Thyroid gland (tissue), 4 donors: ENCODE measurements around the gene ERAL1. TPM values are rescaled to one million over a fixed set of nuclear protein-coding genes. Genes with fewer than 3 reads are reported as not detected.
A peak's percentile ranks its signal among the peaks of the same experiment; 100 is the strongest.
"Not testable (repeated sequence)": the region's sequence is repeated elsewhere in the genome, so short reads cannot be mapped to it uniquely, and the experiment has no call there.

Experiments
- DNase-seq, 2 donors: peaks; one replicate each; pipeline ENCODE4 v3.0.0-alpha.2; 2019
- H3K27ac ChIP-seq, 3 donors: fragments of 200-600 bp; sonication (generic); 1 replicate in 2 of 3; 2 replicates in 1 of 3; pipeline ENCODE4 v1.5.1; 2016 to 2019; ENCODE audit warnings: mild to moderate bottlenecking in 1 of 3, moderate library complexity in 1 of 3
- H3K27me3 ChIP-seq: fragments of 200-600 bp; sonication (generic); one replicate; pipeline ENCODE4 v1.5.1; 2019
- H3K36me3 ChIP-seq, 2 donors: fragments of 200-600 bp; sonication (generic); one replicate each; pipeline ENCODE4 v1.5.1; 2016 to 2019
- H3K4me1 ChIP-seq, 2 donors: fragments of 200-600 bp; sonication (generic); one replicate each; pipeline ENCODE4 v1.5.1; 2017 to 2019
- H3K4me3 ChIP-seq, 3 donors: fragments of 200-600 bp; sonication (generic); replicated peaks in 1 of 3; 1 replicate in 2 of 3; 2 replicates in 1 of 3; pipeline ENCODE4 v1.5.1; 2016; ENCODE audit warnings: mild to moderate bottlenecking in 1 of 3
- H3K9me3 ChIP-seq: fragments of 200-600 bp; sonication (generic); one replicate; pipeline ENCODE4 v1.5.1; 2017
- CTCF ChIP-seq, 6 experiments: fragments of 200-600 bp in 3 of 6; fragments of 450-650 bp in 3 of 6; sonication (generic) in 3 of 6; IDR thresholded peaks; one replicate each; pipeline ENCODE4 v1.5.1; 2016 to 2019; ENCODE audit warnings: antibody characterized with exemption in 6 of 6, mild to moderate bottlenecking in 2 of 6, inconsistent platforms in 1 of 6, moderate library complexity in 1 of 6
- POLR2A ChIP-seq, 2 donors: fragments of 450-650 bp; IDR thresholded peaks; one replicate each; pipeline ENCODE4 v1.6.1; 2017; ENCODE audit warnings: antibody characterized with exemption in 2 of 2, mild to moderate bottlenecking in 2 of 2, moderate library complexity in 1 of 2
- WGBS, 2 donors: methylation state at CpG; one replicate each; pipeline ENCODE4 v1.1.5; 2017; 5-methylcytosine and 5-hydroxymethylcytosine counted together
- intact Hi-C: fragments of 100-400 bp; cut with DNase I; formaldehyde crosslinking; loops from one replicate; pipeline ENCODE4 v1.15.1; 2023
- total RNA-seq, 4 donors: library from RNA; depleted of rRNA; stranded (reverse); fragments of >200 nt; gene quantifications; one replicate each; pipeline ENCODE4 v1.2.3, GENCODE V29; 2016

Gene ERAL1
- total RNA-seq, 4 donors from 2014 or later: 23.1 to 59.3 (median 41.2) TPM

- H3K27ac ChIP-seq: no peak overlapping the region
- H3K9me3 ChIP-seq: no peaks in the 10 kb centered on the region
- intact Hi-C loops: no loop called here
- DNase-seq: no peak
- TF ChIP-seq CTCF (IDR thresholded peaks at IDR 0.05): no peak
- no peak for TF ChIP-seq POLR2A (IDR thresholded peaks at IDR 0.05)
- peaks cover 9 to 26% of the 10 kb centered on the region in 2 donors for H3K4me1 ChIP-seq
- peaks cover 12 to 22% of the 10 kb centered on the region in 2 donors for H3K36me3 ChIP-seq
- H3K4me3 ChIP-seq: no peak overlapping the region
- H3K27me3 ChIP-seq: no peaks in the 10 kb centered on the region
- WGBS, 2 donors: 86 to 93% methylated on average over 11 to 12 of the region's 12 CpGs
These were observed 33.2 kb downstream of the ERAL1 start for GRCh38 chr17:28887871-28888471.

- WGBS, 2 donors: 90 to 91% methylated on average over 7 of the region's 7 CpGs
- no peak for DNase-seq
- no peak overlapping the region for H3K27ac ChIP-seq
- no peaks in the 10 kb centered on the region for H3K27me3 ChIP-seq
- H3K4me3 ChIP-seq: no peak overlapping the region
- peaks cover 9 to 26% of the 10 kb centered on the region in 2 donors for H3K4me1 ChIP-seq
- intact Hi-C loops: no loop called here
- no peaks in the 10 kb centered on the region for H3K9me3 ChIP-seq
- H3K36me3 ChIP-seq: peaks cover 9 to 19% of the 10 kb centered on the region in 2 donors
- TF ChIP-seq POLR2A (IDR thresholded peaks at IDR 0.05) (no peak), CTCF (IDR thresholded peaks at IDR 0.05) (no peak)
These were observed 34.0 kb downstream of the ERAL1 start for GRCh38 chr17:28888832-28889231.

- WGBS, 2 donors: 80 to 89% methylated on average over 5 of the region's 5 CpGs
- Histone ChIP-seq H3K27me3 (no peaks in the 10 kb centered on the region), H3K36me3 (peaks cover 0 to 7% of the 10 kb centered on the region in 2 donors), H3K27ac (no peak overlapping the region), H3K9me3 (no peaks in the 10 kb centered on the region), H3K4me3 (no peak overlapping the region), H3K4me1 (peaks cover 9 to 30% of the 10 kb centered on the region in 2 donors)
- TF ChIP-seq POLR2A (IDR thresholded peaks at IDR 0.05) (no peak), CTCF (IDR thresholded peaks at IDR 0.05) (no peak)
- DNase-seq: no peak
- intact Hi-C loops: no loop called here
These were observed 35.2 kb downstream of the ERAL1 start for GRCh38 chr17:28889996-28890395.

GRCh38 chr17:28891201-28891600 lies 36.4 kb downstream of the ERAL1 start:
- no peak overlapping the region for H3K4me3 ChIP-seq
- no peaks in the 10 kb centered on the region for H3K27me3 ChIP-seq
- 64 to 91% methylated on average over 1 of the region's 1 CpG for WGBS, 2 donors
- no peaks in the 10 kb centered on the region for H3K36me3 ChIP-seq
- intact Hi-C loops: no loop called here
- H3K4me1 ChIP-seq: peaks cover 9 to 35% of the 10 kb centered on the region in 2 donors
- H3K27ac ChIP-seq: no peak overlapping the region
- DNase-seq: no peak
- no peaks in the 10 kb centered on the region for H3K9me3 ChIP-seq
- no peak for TF ChIP-seq POLR2A (IDR thresholded peaks at IDR 0.05)
- TF ChIP-seq CTCF (IDR thresholded peaks at IDR 0.05): no peak

- no peaks in the 10 kb centered on the region for H3K27me3 ChIP-seq
- peak overlapping the region in 1 of 3 donors; percentile 27 for H3K27ac ChIP-seq
- DNase-seq: peak; percentile 8 to 12
- no peak for TF ChIP-seq CTCF (IDR thresholded peaks at IDR 0.05)
- no peak for TF ChIP-seq POLR2A (IDR thresholded peaks at IDR 0.05)
- H3K9me3 ChIP-seq: no peaks in the 10 kb centered on the region
- H3K4me3 ChIP-seq: no peak overlapping the region
- WGBS, 2 donors: 75 to 94% methylated on average over 4 of the region's 4 CpGs
- no peaks in the 10 kb centered on the region for H3K36me3 ChIP-seq
- H3K4me1 ChIP-seq: peaks cover 9 to 40% of the 10 kb centered on the region in 2 donors
- intact Hi-C loops: no loop called here
These were observed 37.2 kb downstream of the ERAL1 start for GRCh38 chr17:28892024-28892423.

- H3K27me3 ChIP-seq, DNase-seq, H3K9me3 ChIP-seq, intact Hi-C loops, H3K36me3 ChIP-seq, H3K4me3 ChIP-seq: not testable (repeated sequence)
- Histone ChIP-seq H3K27ac (peak overlapping the region; percentile 22 to 41 (median 27)), H3K4me1 (peaks cover 16 to 48% of the 10 kb centered on the region in 2 donors)
- 86 to 88% methylated on average over 16 of the region's 16 CpGs for WGBS, 2 donors
These were observed 38.7 kb downstream of the ERAL1 start for GRCh38 chr17:28893248-28894183.
